ENCODE results near the gene CHADL. TPM values are rescaled to one million over a fixed set of nuclear protein-coding genes. Genes with fewer than 3 reads are reported as not detected.
"Not testable (repeated sequence)": the region's sequence is repeated elsewhere in the genome, so short reads cannot be mapped to it uniquely, and the experiment has no call there.

Gene CHADL
- total and polyA plus RNA-seq, 11 donors = 3.9 to 31.2 (median 10.7) TPM

- Histone ChIP-seq H3K4me3 (no peak overlapping the region), H3K36me3 (peaks cover 2 to 48% (median 41%) of the 10 kb centered on the region in 9 donors), H3K4me1 (peaks cover 0 to 14% (median under 1%) of the 10 kb centered on the region in 12 donors), H3K27ac (no peak overlapping the region), H3K27me3 (no peaks in the 10 kb centered on the region), H3K9me3 (no peaks in the 10 kb centered on the region)
- TF ChIP-seq CTCF (IDR thresholded peaks at IDR 0.05) = no peak
- no peak for TF ChIP-seq POLR2A (IDR thresholded peaks at IDR 0.05)
- intact Hi-C loops (cut with DNase I) = no loop called here
- 70 to 76% (median 72%) methylated on average over 3 of the region's 3 CpGs for WGBS, 4 donors
- DNase-seq (no peak), ATAC-seq (no peak)
These were observed 59.8 kb downstream of the CHADL start for GRCh38 chr22:41180926-41181325.

GRCh38 chr22:41180362-41180761, 60.4 kb downstream of the CHADL start:
- H3K4me3 ChIP-seq; ATAC-seq; H3K9me3 ChIP-seq; H3K27ac ChIP-seq; H3K27me3 ChIP-seq; intact Hi-C loops (cut with DNase I); DNase-seq: not testable (repeated sequence)
- Histone ChIP-seq H3K36me3 (peaks cover 2 to 53% (median 47%) of the 10 kb centered on the region in 9 donors), H3K4me1 (peaks cover 0 to 19% (median 6%) of the 10 kb centered on the region in 12 donors)
- WGBS, 4 donors = 93 to 97% (median 94%) methylated on average over 6 of the region's 6 CpGs

Small RNA genes within 50 kb of the gene (microRNA-seq; reads per million reads assigned to microRNA genes)
- gene MIR6889 = 0 to 0.21 (median 0.03) reads per million in 4 donors

Other genes with a start within 250 kb of the CHADL start
- 10 to 100 TPM; 21.1 to 58.0 (median 39.5) TPM for gene EP300, start 148.3 kb downstream of the CHADL start, total RNA-seq
- gene EP300, start 148.3 kb downstream of the CHADL start, polyA plus RNA-seq = 10 to 100 TPM; 11.4 to 14.9 TPM
- gene L3MBTL2, start 35.6 kb downstream of the CHADL start, total RNA-seq = 10 to 100 TPM; 10.1 to 21.2 (median 14.6) TPM
- 10 to 100 TPM in 1 of 2 donors, 1 to 10 TPM in 1; 7.3 to 25.7 TPM for gene L3MBTL2, start 35.6 kb downstream of the CHADL start, polyA plus RNA-seq
- 10 to 100 TPM; 27.7 to 75.6 (median 35.0) TPM for gene RANGAP1, start 45.3 kb upstream of the CHADL start, total RNA-seq
- 100 to 1,000 TPM in 1 of 2 donors, 10 to 100 TPM in 1; 23.7 to 125 TPM for gene RANGAP1, start 45.3 kb upstream of the CHADL start, polyA plus RNA-seq
- 10 to 100 TPM; 32.2 to 50.4 (median 37.1) TPM for gene ZC3H7B, start 60.6 kb upstream of the CHADL start, total RNA-seq
- gene ZC3H7B, start 60.6 kb upstream of the CHADL start, polyA plus RNA-seq = 10 to 100 TPM; 29.7 to 48.7 TPM
- 10 to 100 TPM in 8 of 9 donors, 1 to 10 TPM in 1; 7.2 to 35.3 (median 19.6) TPM for gene TEF, start 141.0 kb upstream of the CHADL start, total RNA-seq
- 10 to 100 TPM in 1 of 2 donors, 1 to 10 TPM in 1; 9.9 to 15.8 TPM for gene TEF, start 141.0 kb upstream of the CHADL start, polyA plus RNA-seq
- 10 to 100 TPM; 29.0 to 74.5 (median 46.1) TPM for gene TOB2, start 205.9 kb upstream of the CHADL start, total RNA-seq
- gene TOB2, start 205.9 kb upstream of the CHADL start, polyA plus RNA-seq = 10 to 100 TPM; 29.6 to 44.9 TPM
- 10 to 100 TPM; 13.4 to 29.3 (median 20.0) TPM for gene PHF5A, start 227.8 kb upstream of the CHADL start, total RNA-seq
- 10 to 100 TPM; 40.3 to 49.9 TPM for gene PHF5A, start 227.8 kb upstream of the CHADL start, polyA plus RNA-seq
- gene ACO2, start 228.2 kb upstream of the CHADL start, total RNA-seq = 1,000 to 10,000 TPM in 2 of 9 donors, 100 to 1,000 TPM in 7; 503 to 1,146 (median 862) TPM
- gene ACO2, start 228.2 kb upstream of the CHADL start, polyA plus RNA-seq = 100 to 1,000 TPM; 375 to 431 TPM